Ascending aorta (tissue), 2 donors: Measurements from ENCODE around the gene MED28. TPM values are rescaled to one million over a fixed set of nuclear protein-coding genes. Genes with fewer than 3 reads are reported as not detected.
"Not testable (repeated sequence)": the region's sequence is repeated elsewhere in the genome, so short reads cannot be mapped to it uniquely, and the experiment has no call there.

Source experiments
- DNase-seq, 2 donors: peaks; one replicate each; pipeline ENCODE4 v3.0.0-alpha.2; 2019; ENCODE audit warnings: low spot score in 2 of 2
- H3K27ac ChIP-seq, 2 donors: fragments of 200-600 bp; sonication (generic); one replicate each; pipeline ENCODE4 v1.5.1; 2016 to 2017; ENCODE audit warnings: mild to moderate bottlenecking in 1 of 2
- H3K27me3 ChIP-seq: fragments of 200-600 bp; sonication (generic); one replicate; pipeline ENCODE4 v1.5.1; 2017
- H3K36me3 ChIP-seq, 2 donors: fragments of 200-600 bp; sonication (generic); one replicate each; pipeline ENCODE4 v1.5.1; 2016
- H3K4me1 ChIP-seq, 2 donors: fragments of 200-600 bp; sonication (generic); one replicate each; pipeline ENCODE4 v1.5.1; 2016 to 2017; ENCODE audit warnings: mild to moderate bottlenecking in 1 of 2
- H3K4me3 ChIP-seq, 2 donors: fragments of 200-600 bp; sonication (generic); one replicate each; pipeline ENCODE4 v1.5.1; 2016 to 2017; ENCODE audit warnings: mild to moderate bottlenecking in 1 of 2
- H3K9me3 ChIP-seq, 2 donors: fragments of 200-600 bp; sonication (generic); one replicate each; pipeline ENCODE4 v1.5.1; 2016
- intact Hi-C: fragments of 100-400 bp; cut with DNase I; formaldehyde crosslinking; loops from one replicate; pipeline ENCODE4 v1.15.1; 2023
- total RNA-seq: library from RNA; depleted of rRNA; stranded (reverse); fragments of >200 nt; gene quantifications from one replicate; pipeline ENCODE4 v1.1.0, GENCODE V29; 2016
- TF ChIP-seq, protein P1 (sequence below), 3 experiments: fragments of 200-600 bp in 2 of 3; fragments of 450-650 bp in 1 of 3; sonication (generic) in 2 of 3; IDR thresholded peaks; one replicate each; pipeline ENCODE4 v1.5.1; 2016 to 2019; ENCODE audit warnings: antibody characterized with exemption in 3 of 3, mild to moderate bottlenecking in 1 of 3, moderate library complexity in 1 of 3

The MED28 gene
- total RNA-seq, 1 donor from 2014 or later: 6.2 TPM

DNA sequence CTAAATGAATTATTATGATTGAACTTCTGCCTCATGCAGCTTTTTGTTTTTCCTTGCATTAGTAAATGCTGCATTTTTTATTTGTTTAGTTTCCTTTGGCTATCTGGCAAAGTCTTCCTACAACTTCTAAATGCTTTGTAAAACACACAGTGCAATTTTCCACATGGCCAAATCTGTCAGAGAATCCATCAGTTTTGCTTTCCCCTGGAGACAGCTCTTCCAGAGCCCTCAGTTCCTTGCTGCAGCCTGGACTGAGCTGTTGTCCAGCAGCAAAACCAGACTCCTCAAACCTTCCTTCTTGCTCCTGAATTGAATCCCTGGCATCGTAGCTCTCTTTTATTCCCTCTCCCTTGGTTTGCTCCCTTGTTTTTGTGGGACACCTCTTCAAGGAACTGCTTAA, 42.6 kb downstream of the MED28 start:
- TF ChIP-seq, protein P1, sequence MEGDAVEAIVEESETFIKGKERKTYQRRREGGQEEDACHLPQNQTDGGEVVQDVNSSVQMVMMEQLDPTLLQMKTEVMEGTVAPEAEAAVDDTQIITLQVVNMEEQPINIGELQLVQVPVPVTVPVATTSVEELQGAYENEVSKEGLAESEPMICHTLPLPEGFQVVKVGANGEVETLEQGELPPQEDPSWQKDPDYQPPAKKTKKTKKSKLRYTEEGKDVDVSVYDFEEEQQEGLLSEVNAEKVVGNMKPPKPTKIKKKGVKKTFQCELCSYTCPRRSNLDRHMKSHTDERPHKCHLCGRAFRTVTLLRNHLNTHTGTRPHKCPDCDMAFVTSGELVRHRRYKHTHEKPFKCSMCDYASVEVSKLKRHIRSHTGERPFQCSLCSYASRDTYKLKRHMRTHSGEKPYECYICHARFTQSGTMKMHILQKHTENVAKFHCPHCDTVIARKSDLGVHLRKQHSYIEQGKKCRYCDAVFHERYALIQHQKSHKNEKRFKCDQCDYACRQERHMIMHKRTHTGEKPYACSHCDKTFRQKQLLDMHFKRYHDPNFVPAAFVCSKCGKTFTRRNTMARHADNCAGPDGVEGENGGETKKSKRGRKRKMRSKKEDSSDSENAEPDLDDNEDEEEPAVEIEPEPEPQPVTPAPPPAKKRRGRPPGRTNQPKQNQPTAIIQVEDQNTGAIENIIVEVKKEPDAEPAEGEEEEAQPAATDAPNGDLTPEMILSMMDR (IDR thresholded peaks at IDR 0.05): no peak
- Histone ChIP-seq H3K4me3 (no peak overlapping the region), H3K36me3 (no peaks in the 10 kb centered on the region), H3K4me1 (no peaks in the 10 kb centered on the region), H3K27ac (no peak overlapping the region), H3K9me3 (no peaks in the 10 kb centered on the region), H3K27me3 (no peaks in the 10 kb centered on the region)
- intact Hi-C loops: no loop called here
- no peak for DNase-seq

DNA sequence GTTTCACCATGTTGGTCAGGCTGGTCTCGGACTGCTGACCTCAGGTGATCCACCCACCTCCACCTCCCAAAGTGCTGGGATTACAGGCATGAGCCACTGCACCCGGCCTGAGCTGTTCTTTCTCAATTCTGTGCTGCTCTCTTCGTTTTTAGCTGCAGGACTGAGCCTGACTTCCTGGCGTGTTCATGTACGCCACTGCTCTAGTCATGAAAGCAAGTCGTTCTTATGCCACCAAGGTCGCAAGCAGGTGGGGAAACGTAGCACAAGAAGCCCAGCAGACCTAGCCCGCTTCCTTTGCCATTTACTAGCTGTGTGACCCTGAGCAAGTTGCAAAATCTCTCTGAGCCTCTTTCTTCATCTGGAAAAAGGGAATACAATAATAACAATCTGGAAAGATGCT, 43.4 kb downstream of the MED28 start:
- TF ChIP-seq, protein P1 (IDR thresholded peaks at IDR 0.05): no peak
- H3K27ac ChIP-seq: no peak overlapping the region
- intact Hi-C loops: no loop called here
- no peaks in the 10 kb centered on the region for H3K27me3 ChIP-seq
- H3K9me3 ChIP-seq: no peaks in the 10 kb centered on the region
- no peak for DNase-seq
- no peaks in the 10 kb centered on the region for H3K4me1 ChIP-seq
- H3K4me3 ChIP-seq: no peak overlapping the region
- H3K36me3 ChIP-seq: no peaks in the 10 kb centered on the region

DNA sequence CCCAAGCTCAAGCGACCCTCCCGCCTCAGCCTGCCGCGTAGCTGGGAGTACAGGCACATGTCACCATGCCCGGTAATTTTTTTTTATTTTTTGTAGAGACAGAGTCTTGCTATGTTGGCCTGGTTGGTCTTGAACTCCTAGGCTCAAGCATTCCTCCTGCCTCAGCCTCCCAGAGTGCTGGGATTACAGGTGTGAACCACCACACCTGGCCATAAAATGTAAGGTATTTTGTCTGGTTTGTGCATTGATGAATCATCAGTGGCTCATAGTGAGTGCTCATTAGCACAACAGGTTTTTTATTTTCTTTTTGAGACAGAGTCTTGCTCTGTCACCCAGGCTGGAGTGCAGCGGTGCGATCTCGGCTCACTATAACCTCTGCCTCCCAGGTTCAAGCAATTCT, 44.8 kb downstream of the MED28 start:
- H3K9me3 ChIP-seq, H3K27me3 ChIP-seq, DNase-seq, intact Hi-C loops, H3K4me1 ChIP-seq, H3K36me3 ChIP-seq, H3K4me3 ChIP-seq, H3K27ac ChIP-seq: not testable (repeated sequence)

DNA sequence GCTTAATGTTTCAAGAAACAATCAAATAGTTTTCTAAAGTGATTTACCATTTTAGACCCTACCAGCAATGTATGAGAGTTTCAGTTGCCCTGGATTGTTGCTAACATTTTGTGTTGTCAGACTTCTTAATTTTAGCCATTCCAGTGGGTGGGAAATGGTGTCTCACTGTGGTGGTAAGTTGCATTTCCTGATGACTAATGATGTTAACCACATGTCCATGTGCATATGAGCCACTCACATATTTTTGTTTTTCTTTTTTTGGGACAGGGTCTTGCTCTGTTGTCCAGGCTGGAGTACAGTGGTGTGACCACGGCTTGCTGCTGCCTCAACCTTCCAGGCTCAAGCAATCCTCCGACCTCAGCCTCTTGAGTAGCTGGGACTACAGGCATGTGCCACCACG, 48.3 kb downstream of the MED28 start:
- H3K4me3 ChIP-seq: no peak overlapping the region
- no peak for DNase-seq
- H3K36me3 ChIP-seq: no peaks in the 10 kb centered on the region
- intact Hi-C loops: no loop called here
- no peaks in the 10 kb centered on the region for H3K9me3 ChIP-seq
- H3K4me1 ChIP-seq: no peaks in the 10 kb centered on the region
- H3K27ac ChIP-seq: no peak overlapping the region
- TF ChIP-seq, protein P1 (IDR thresholded peaks at IDR 0.05): no peak
- no peaks in the 10 kb centered on the region for H3K27me3 ChIP-seq

- no peaks in the 10 kb centered on the region for H3K36me3 ChIP-seq
- TF ChIP-seq, protein P1 (IDR thresholded peaks at IDR 0.05): no peak
- no peak overlapping the region for H3K4me3 ChIP-seq
- DNase-seq: no peak
- no peaks in the 10 kb centered on the region for H3K9me3 ChIP-seq
- H3K27ac ChIP-seq: no peak overlapping the region
- H3K4me1 ChIP-seq: no peaks in the 10 kb centered on the region
- no peaks in the 10 kb centered on the region for H3K27me3 ChIP-seq
- intact Hi-C loops: no loop called here
These were observed 50.3 kb downstream of the MED28 start for GRCh38 chr4:17664755-17665154.

GRCh38 chr4:17665346-17665745, 50.9 kb downstream of the MED28 start:
- H3K4me1 ChIP-seq: no peaks in the 10 kb centered on the region
- no peaks in the 10 kb centered on the region for H3K9me3 ChIP-seq
- H3K36me3 ChIP-seq: no peaks in the 10 kb centered on the region
- intact Hi-C loops: no loop called here
- no peaks in the 10 kb centered on the region for H3K27me3 ChIP-seq
- no peak for DNase-seq
- TF ChIP-seq, protein P1 (IDR thresholded peaks at IDR 0.05): no peak
- H3K27ac ChIP-seq: no peak overlapping the region
- H3K4me3 ChIP-seq: no peak overlapping the region
